Measurements from ENCODE around the gene NEURL1. TPM values are rescaled to one million over a fixed set of nuclear protein-coding genes. Genes with fewer than 3 reads are reported as not detected.
"Not testable (repeated sequence)": the region's sequence is repeated elsewhere in the genome, so short reads cannot be mapped to it uniquely, and the experiment has no call there.

Gene NEURL1
- total and polyA plus RNA-seq, 2 donors, result 5.2 to 27.8 TPM

GRCh38 chr10:103507235-103508191 is 14.0 kb downstream of the NEURL1 start:
- Histone ChIP-seq H3K27ac (ENCODE audit: low read depth) (no peak overlapping the region), H3K4me3 (ENCODE audit: low read depth, low read length) (no peak overlapping the region), H3K36me3 (ENCODE audit: insufficient read depth) (no peaks in the 10 kb centered on the region), H3K4me1 (ENCODE audit: insufficient read depth) (no peaks in the 10 kb centered on the region)
- no peak for DNase-seq (ENCODE audit: extremely low spot score)
- 74% methylated on average over 10 of the region's 10 CpGs for WGBS

GRCh38 chr10:103510046-103510685 is 16.7 kb downstream of the NEURL1 start:
- Histone ChIP-seq H3K4me1 (ENCODE audit: insufficient read depth) (no peaks in the 10 kb centered on the region), H3K4me3 (ENCODE audit: low read depth, low read length) (no peak overlapping the region), H3K27ac (ENCODE audit: low read depth) (no peak overlapping the region), H3K36me3 (ENCODE audit: insufficient read depth) (no peaks in the 10 kb centered on the region)
- WGBS, result 96% methylated on average over 8 of the region's 8 CpGs
- no peak for DNase-seq (ENCODE audit: extremely low spot score)

- H3K36me3 ChIP-seq (ENCODE audit: insufficient read depth), result no peaks in the 10 kb centered on the region
- no peak overlapping the region for H3K27ac ChIP-seq (ENCODE audit: low read depth)
- 92% methylated on average over 10 of the region's 10 CpGs for WGBS
- no peak for DNase-seq (ENCODE audit: extremely low spot score)
- no peaks in the 10 kb centered on the region for H3K4me1 ChIP-seq (ENCODE audit: insufficient read depth)
- H3K4me3 ChIP-seq (ENCODE audit: low read depth, low read length), result no peak overlapping the region
Observed at GRCh38 chr10:103510791-103511752, 17.6 kb downstream of the NEURL1 start.

- Histone ChIP-seq H3K4me1 (ENCODE audit: insufficient read depth) (no peaks in the 10 kb centered on the region), H3K4me3 (ENCODE audit: low read depth, low read length) (no peak overlapping the region), H3K36me3 (ENCODE audit: insufficient read depth) (no peaks in the 10 kb centered on the region), H3K27ac (ENCODE audit: low read depth) (no peak overlapping the region)
- no peak for DNase-seq (ENCODE audit: extremely low spot score)
Observed at GRCh38 chr10:103512166-103512565, 18.7 kb downstream of the NEURL1 start.

- H3K36me3 ChIP-seq (ENCODE audit: insufficient read depth), result no peaks in the 10 kb centered on the region
- no peak overlapping the region for H3K4me3 ChIP-seq (ENCODE audit: low read depth, low read length)
- DNase-seq (ENCODE audit: extremely low spot score), result peak; percentile 53
- H3K4me1 ChIP-seq (ENCODE audit: insufficient read depth), result no peaks in the 10 kb centered on the region
- 59% methylated on average over 13 of the region's 13 CpGs for WGBS
- H3K27ac ChIP-seq (ENCODE audit: low read depth), result no peak overlapping the region
Observed at GRCh38 chr10:103512591-103513379, 19.3 kb downstream of the NEURL1 start.

GRCh38 chr10:103513380-103514060 is 20.0 kb downstream of the NEURL1 start:
- Histone ChIP-seq H3K4me3 (ENCODE audit: low read depth, low read length) (no peak overlapping the region), H3K36me3 (ENCODE audit: insufficient read depth) (no peaks in the 10 kb centered on the region), H3K27ac (ENCODE audit: low read depth) (no peak overlapping the region), H3K4me1 (ENCODE audit: insufficient read depth) (no peaks in the 10 kb centered on the region)
- no peak for DNase-seq (ENCODE audit: extremely low spot score)
- WGBS, result 71% methylated on average over 8 of the region's 8 CpGs

GRCh38 chr10:103514244-103514643 is 20.7 kb downstream of the NEURL1 start:
- 97% methylated on average over 5 of the region's 5 CpGs for WGBS
- no peak overlapping the region for H3K4me3 ChIP-seq (ENCODE audit: low read depth, low read length)
- no peaks in the 10 kb centered on the region for H3K4me1 ChIP-seq (ENCODE audit: insufficient read depth)
- no peak overlapping the region for H3K27ac ChIP-seq (ENCODE audit: low read depth)
- DNase-seq (ENCODE audit: extremely low spot score), result no peak
- H3K36me3 ChIP-seq (ENCODE audit: insufficient read depth), result no peaks in the 10 kb centered on the region

GRCh38 chr10:103517234-103518085 is 24.0 kb downstream of the NEURL1 start:
- Histone ChIP-seq H3K4me1 (ENCODE audit: insufficient read depth) (no peaks in the 10 kb centered on the region), H3K36me3 (ENCODE audit: insufficient read depth) (no peaks in the 10 kb centered on the region), H3K4me3 (ENCODE audit: low read depth, low read length) (no peak overlapping the region), H3K27ac (ENCODE audit: low read depth) (no peak overlapping the region)
- no peak for DNase-seq (ENCODE audit: extremely low spot score)
- WGBS, result 96% methylated on average over 5 of the region's 5 CpGs

GRCh38 chr10:103519798-103520197 is 26.3 kb downstream of the NEURL1 start:
- Histone ChIP-seq H3K4me3 (ENCODE audit: low read depth, low read length) (no peak overlapping the region), H3K27ac (ENCODE audit: low read depth) (no peak overlapping the region), H3K36me3 (ENCODE audit: insufficient read depth) (no peaks in the 10 kb centered on the region), H3K4me1 (ENCODE audit: insufficient read depth) (no peaks in the 10 kb centered on the region)
- DNase-seq (ENCODE audit: extremely low spot score), result no peak
- WGBS, result 73% methylated on average over 4 of the region's 4 CpGs

- WGBS, result 91% methylated on average over 7 of the region's 7 CpGs
Observed at GRCh38 chr10:103522006-103522405, 28.5 kb downstream of the NEURL1 start.

GRCh38 chr10:103523683-103524082 is 30.2 kb downstream of the NEURL1 start:
- 92% methylated on average over 4 of the region's 4 CpGs for WGBS
- no peak for DNase-seq (ENCODE audit: extremely low spot score)
- no peak overlapping the region for H3K4me3 ChIP-seq (ENCODE audit: low read depth, low read length)

More at GRCh38 chr10:103522006-103522405, 28.5 kb downstream of the NEURL1 start:
- not testable (repeated sequence) for H3K36me3 ChIP-seq (ENCODE audit: insufficient read depth); H3K27ac ChIP-seq (ENCODE audit: low read depth); DNase-seq (ENCODE audit: extremely low spot score); H3K4me3 ChIP-seq (ENCODE audit: low read depth, low read length); H3K4me1 ChIP-seq (ENCODE audit: insufficient read depth)

GRCh38 chr10:103525901-103526300 is 32.4 kb downstream of the NEURL1 start:
- H3K36me3 ChIP-seq (ENCODE audit: insufficient read depth), result no peaks in the 10 kb centered on the region
- H3K27ac ChIP-seq (ENCODE audit: low read depth), result no peak overlapping the region
- H3K4me3 ChIP-seq (ENCODE audit: low read depth, low read length), result no peak overlapping the region
- no peaks in the 10 kb centered on the region for H3K4me1 ChIP-seq (ENCODE audit: insufficient read depth)
- no peak for DNase-seq (ENCODE audit: extremely low spot score)

More at GRCh38 chr10:103523683-103524082, 30.2 kb downstream of the NEURL1 start:
- Histone ChIP-seq H3K36me3 (ENCODE audit: insufficient read depth) (no peaks in the 10 kb centered on the region), H3K4me1 (ENCODE audit: insufficient read depth) (no peaks in the 10 kb centered on the region), H3K27ac (ENCODE audit: low read depth) (no peak overlapping the region)
